Heart left ventricle (tissue), 13 donors: Measurements from ENCODE around the gene CMTM5.

Source experiments
- POLR2A ChIP-seq, 2 donors: fragments of 450-650 bp; IDR thresholded peaks; one replicate each; pipeline ENCODE4 v1.6.1; 2017; ENCODE audit warnings: antibody characterized with exemption in 2 of 2, mild to moderate bottlenecking in 2 of 2, moderate library complexity in 2 of 2
- TF ChIP-seq, protein P1 (sequence below), 12 donors: fragments of 200-600 bp; sonication (generic) in 4 of 12; IDR thresholded peaks; one replicate each; pipeline versions ENCODE4 v1.5.0 to v1.8.0; 2018 to 2022; ENCODE audit warnings: antibody characterized with exemption in 12 of 12, mild to moderate bottlenecking in 5 of 12
- donor health status: ischemic (EF 13 %, LVEDD 7.1; RV severe dilation, severe dysfunction).
- donor health status: DM: no; HTN: yes; CAD: no.
- donor health status: DM: no; HTN: no; CAD: no.
- donor health status: ischemic (EF 25% LVEDD 6.9; RV normal size, moderate dysfunction).
- donor health status: ischemic (EF 25% LVEDD 5.7; RV mildly dilated, moderate dysfunction).
- donor health status: ischemic (EF 35%, LVEDD 5.7; RV mildly dilated, moderate dysfunction).
- donor health status: nonischemic (EF 11% LVEDD 7.7; RV severe dilation, severe dysfunction).
- donor health status: DM: yes; HTN: yes; CAD: no.
- donor health status: PGD.
- donor health status: ischemic (EF 29% LVEDD 5.4; RV normal size, mild dysfunction).
- donor health status: nonischemic (EF 23%, LVEDD 6.1; RV moderate dilation, normal function).

DNA sequence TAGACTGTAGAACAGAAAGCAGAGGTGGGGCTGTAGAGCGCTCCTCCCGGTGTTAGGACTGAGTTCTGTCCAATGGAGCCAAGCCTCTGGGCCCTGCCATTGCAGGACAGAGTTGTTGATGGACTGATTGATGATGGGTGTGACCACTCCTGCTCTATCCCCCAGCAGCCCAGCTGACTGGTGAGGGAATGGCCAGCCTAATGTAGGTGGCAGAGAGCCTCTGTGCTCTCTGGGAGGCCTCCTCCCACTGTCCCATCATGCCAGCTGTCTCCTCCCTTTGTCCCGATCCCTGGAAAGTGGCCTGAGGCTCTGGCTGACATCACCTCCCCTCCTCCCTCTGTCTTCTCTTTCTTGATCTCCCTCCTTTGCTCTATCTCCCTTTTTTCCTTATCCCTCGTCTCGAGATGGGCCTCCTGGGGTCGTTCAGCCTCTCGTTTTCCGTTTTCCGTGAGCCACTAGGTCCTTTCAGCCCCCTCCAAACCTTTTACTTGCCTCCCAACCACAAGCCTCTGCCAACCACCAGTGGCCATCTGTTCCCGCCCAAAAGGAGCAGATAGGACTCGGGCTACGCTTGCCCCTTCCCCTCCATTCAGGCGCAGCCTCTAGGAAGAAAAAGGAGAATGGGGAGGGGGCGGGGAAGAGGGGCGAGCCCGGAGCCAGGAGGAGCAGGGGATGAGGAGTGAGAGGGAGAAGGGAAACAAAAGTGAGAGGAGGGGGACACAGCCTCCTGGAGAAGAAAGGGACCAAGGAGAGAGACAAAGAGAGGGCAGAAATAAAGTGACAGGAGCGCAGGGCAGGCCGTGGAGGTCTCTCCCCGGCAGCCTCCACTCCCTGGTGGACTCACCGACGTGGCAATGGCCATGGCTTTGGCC lies 12.4 kb upstream of the CMTM5 start:
- TF ChIP-seq POLR2A (IDR thresholded peaks at IDR 0.05), result no peak
- TF ChIP-seq, protein P1, sequence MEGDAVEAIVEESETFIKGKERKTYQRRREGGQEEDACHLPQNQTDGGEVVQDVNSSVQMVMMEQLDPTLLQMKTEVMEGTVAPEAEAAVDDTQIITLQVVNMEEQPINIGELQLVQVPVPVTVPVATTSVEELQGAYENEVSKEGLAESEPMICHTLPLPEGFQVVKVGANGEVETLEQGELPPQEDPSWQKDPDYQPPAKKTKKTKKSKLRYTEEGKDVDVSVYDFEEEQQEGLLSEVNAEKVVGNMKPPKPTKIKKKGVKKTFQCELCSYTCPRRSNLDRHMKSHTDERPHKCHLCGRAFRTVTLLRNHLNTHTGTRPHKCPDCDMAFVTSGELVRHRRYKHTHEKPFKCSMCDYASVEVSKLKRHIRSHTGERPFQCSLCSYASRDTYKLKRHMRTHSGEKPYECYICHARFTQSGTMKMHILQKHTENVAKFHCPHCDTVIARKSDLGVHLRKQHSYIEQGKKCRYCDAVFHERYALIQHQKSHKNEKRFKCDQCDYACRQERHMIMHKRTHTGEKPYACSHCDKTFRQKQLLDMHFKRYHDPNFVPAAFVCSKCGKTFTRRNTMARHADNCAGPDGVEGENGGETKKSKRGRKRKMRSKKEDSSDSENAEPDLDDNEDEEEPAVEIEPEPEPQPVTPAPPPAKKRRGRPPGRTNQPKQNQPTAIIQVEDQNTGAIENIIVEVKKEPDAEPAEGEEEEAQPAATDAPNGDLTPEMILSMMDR (IDR thresholded peaks at IDR 0.05), result no peak
